Dermis blood vessel endothelial cell (primary cell): ENCODE measurements around the gene CEP350. TPM values are rescaled to one million over a fixed set of nuclear protein-coding genes. Genes with fewer than 3 reads are reported as not detected.

ENCODE experiments used
- DNase-seq: peaks from one replicate; pipeline ENCODE4 v3.0.0; 2010
- total RNA-seq: library from RNA; depleted of rRNA; stranded (reverse); fragments of >200 nt; gene quantifications from 2 replicates; pipeline ENCODE4 v1.2.3, GENCODE V29; 2014

The CEP350 gene
- total RNA-seq, 1 donor from 2014 or later: 64.0 TPM

GRCh38 chr1:180157576-180158057 lies 203.0 kb downstream of the CEP350 start:
- DNase-seq: peak; percentile 41

- DNase-seq: no peak
Observed at GRCh38 chr1:180158149-180159147, 203.8 kb downstream of the CEP350 start.

- DNase-seq: no peak
Observed at GRCh38 chr1:180160357-180160756, 205.7 kb downstream of the CEP350 start.

DNA sequence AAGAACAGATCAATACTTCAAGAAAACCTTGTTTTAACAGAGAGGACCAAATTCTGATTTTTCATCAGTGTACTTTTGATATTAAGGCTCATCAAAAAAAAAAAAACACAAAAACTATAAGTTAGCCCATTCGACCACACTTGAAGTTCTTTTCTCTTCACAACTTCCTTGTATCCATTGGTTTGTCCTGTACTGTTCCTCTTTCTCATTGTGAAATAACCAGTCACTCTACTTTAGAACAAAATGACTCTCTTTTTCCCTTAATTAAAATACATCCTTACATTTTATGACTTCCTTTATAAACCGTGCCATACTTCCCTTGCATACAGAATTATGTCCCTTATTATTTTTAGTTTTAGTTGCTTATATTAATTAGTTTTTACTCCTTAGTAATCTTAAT lies 208.4 kb downstream of the CEP350 start:
- no peak for DNase-seq

Other genes starting within 250 kb of the CEP350 start
- under 0.01 and 0.05 TPM in 2 replicates for gene FAM163A, start 211.5 kb upstream of the CEP350 start, total RNA-seq
- 114 and 160 TPM in 2 replicates for gene TOR1AIP2, start 77.0 kb upstream of the CEP350 start, total RNA-seq
- gene TOR1AIP1, start 72.5 kb upstream of the CEP350 start, total RNA-seq: 36.4 and 48.3 TPM in 2 replicates
- 100 and 121 TPM in 2 replicates for gene QSOX1, start 200.1 kb downstream of the CEP350 start, total RNA-seq